Endothelial cell of umbilical vein (primary cell): ENCODE data around the gene LPAR5. TPM values are rescaled to one million over a fixed set of nuclear protein-coding genes. Genes with fewer than 3 reads are reported as not detected.

Source experiments
- BruUV-seq: library from RNA; stranded (reverse); fragments of 400-500 nt; replicated peaks from 2 replicates; lab custom pipeline; 2021; lab: Mats Ljungman, UMichigan
- CTCF ChIA-PET: fragments of 300-600, 350-600 bp; sonication (Branson Sonifier 250); formaldehyde crosslinking; loops from one replicate; lab custom pipeline; 2021; ENCODE audit warnings: antibody characterized with exemption, inconsistent platforms; lab: Charles Lee
- POLR2A ChIA-PET: fragments of 300-600, 350-600 bp; sonication (Branson Sonifier 250); formaldehyde crosslinking; loops from one replicate; lab custom pipeline; 2021; ENCODE audit warnings: antibody characterized with exemption, inconsistent platforms; lab: Charles Lee
- DNase-seq: peaks from one replicate; pipeline ENCODE4 v3.0.0-alpha.2; 2011; ENCODE audit warnings: low read depth, low spot score
- FAIRE-seq: peaks from 2 replicates; lab custom pipeline; 2011; peaks lifted over from hg19 to GRCh38; lab: Jason Lieb, UNC
- H2AFZ ChIP-seq: 2 replicates; pipeline ENCODE4 v1.6.0; 2012; ENCODE audit warnings: low read depth, low read length, control low read depth, inconsistent platforms
- H3K27ac ChIP-seq: 2 replicates; pipeline ENCODE4 v1.5.1; 2011; ENCODE audit warnings: low read depth, mild to moderate bottlenecking, control low read depth, low read length, moderate library complexity; ENCODE audit not compliant: insufficient read depth
- H3K27me3 ChIP-seq, 2 experiments: 2 replicates each; pipeline versions ENCODE4 v1.6.0 to v1.6.1; 2011; ENCODE audit warnings: low read length in 2 of 2, mixed read lengths in 1 of 2; ENCODE audit not compliant: control insufficient read depth in 2 of 2, insufficient read depth in 2 of 2
- H3K36me3 ChIP-seq, 2 experiments: 2 replicates in 1 of 2; 3 replicates in 1 of 2; pipeline ENCODE4 v1.5.1; 2011; ENCODE audit warnings: low read length in 2 of 2, mild to moderate bottlenecking in 1 of 2, moderate library complexity in 1 of 2; ENCODE audit not compliant: control insufficient read depth in 2 of 2, insufficient read depth in 2 of 2; ENCODE audit errors: extremely low read depth in 1 of 2
- H3K4me1 ChIP-seq: 3 replicates; pipeline ENCODE4 v1.5.1; 2011; ENCODE audit warnings: mild to moderate bottlenecking, low read length; ENCODE audit not compliant: control insufficient read depth, insufficient read depth; ENCODE audit errors: extremely low read depth
- H3K4me2 ChIP-seq: 2 replicates; pipeline ENCODE4 v1.6.1; 2011; ENCODE audit warnings: low read length, control low read depth, mixed read lengths; ENCODE audit not compliant: insufficient read depth
- H3K4me3 ChIP-seq, 3 experiments: fragments of 200-600 bp in 1 of 3; sonication (generic), shearing (Covaris generic) in 1 of 3; replicated peaks in 1 of 3; 2 replicates each; pipeline ENCODE4 v1.5.1; 2011 to 2016; ENCODE audit warnings: control low read depth in 3 of 3, low read length in 3 of 3, mild to moderate bottlenecking in 2 of 3, inconsistent platforms in 1 of 3, low read depth in 1 of 3, moderate library complexity in 1 of 3; ENCODE audit not compliant: insufficient read depth in 1 of 3
- H3K79me2 ChIP-seq: 2 replicates; pipeline ENCODE4 v1.6.0; 2012; ENCODE audit warnings: low read length, inconsistent platforms; ENCODE audit not compliant: control insufficient read depth, insufficient read depth
- H3K9ac ChIP-seq: replicated peaks from 2 replicates; pipeline ENCODE3; 2011; ENCODE audit warnings: low read length, control low read depth; ENCODE audit not compliant: insufficient read depth; ENCODE audit errors: extremely low read depth
- H3K9me1 ChIP-seq: replicated peaks from 3 replicates; pipeline ENCODE4 v1.6.0; 2011; ENCODE audit warnings: mild to moderate bottlenecking, low read length; ENCODE audit not compliant: control insufficient read depth, insufficient read depth; ENCODE audit errors: extremely low read depth
- H3K9me3 ChIP-seq: replicated peaks from 2 replicates; pipeline ENCODE4 v1.5.1; 2012; ENCODE audit warnings: low read length, inconsistent platforms; ENCODE audit not compliant: control insufficient read depth, insufficient read depth
- H4K20me1 ChIP-seq: replicated peaks from 2 replicates; pipeline ENCODE3; 2011; ENCODE audit warnings: mild to moderate bottlenecking, low read length; ENCODE audit not compliant: control insufficient read depth, insufficient read depth; ENCODE audit errors: extremely low read depth
- CTCF ChIP-seq, 2 donors: IDR thresholded peaks; 1 replicate in 1 of 2; 2 replicates in 1 of 2; pipeline ENCODE4 v1.5.1; 2011; ENCODE audit warnings: low read length in 2 of 2, mild to moderate bottlenecking in 2 of 2, moderate library complexity in 2 of 2, control low read depth in 1 of 2, inconsistent platforms in 1 of 2, low read depth in 1 of 2; ENCODE audit not compliant: insufficient read depth in 1 of 2; ENCODE audit errors: extremely low read depth in 1 of 2
- EZH2 ChIP-seq: IDR thresholded peaks from 2 replicates; pipeline ENCODE4 v1.6.1; 2012; ENCODE audit warnings: borderline replicate concordance, low read depth, mild to moderate bottlenecking, moderate library complexity, low read length, inconsistent platforms; ENCODE audit not compliant: severe bottlenecking
- JUN ChIP-seq: IDR thresholded peaks from 2 replicates; pipeline ENCODE4 v1.6.1; 2011; ENCODE audit warnings: borderline replicate concordance, low read depth; ENCODE audit not compliant: insufficient read length, insufficient read depth
- MYC ChIP-seq: IDR thresholded peaks from one replicate; pipeline ENCODE4 v1.6.1; 2011; ENCODE audit warnings: mild to moderate bottlenecking, low read depth, low read length
- POLR2A ChIP-seq: IDR thresholded peaks from 2 replicates; pipeline ENCODE4 v1.6.1; 2012; ENCODE audit warnings: low read depth, mild to moderate bottlenecking, control low read depth, low read length
- POLR2AphosphoS5 ChIP-seq: IDR thresholded peaks from 2 replicates; pipeline ENCODE4 v1.6.1; 2012; ENCODE audit warnings: low read depth, mild to moderate bottlenecking, control low read depth, low read length, moderate library complexity; ENCODE audit not compliant: insufficient read depth
- dilution Hi-C: fragments of 300-500 bp; cut with MboI; formaldehyde crosslinking; loops from one replicate; pipeline ENCODE4 v1.15.0; 2019; ENCODE audit warnings: low sequenced_read_pairs; ENCODE audit not compliant: extremely low pct_ligation_motif_present
- intact Hi-C: fragments of 100-400 bp; cut with micrococcal nuclease; formaldehyde crosslinking; loops from one replicate; pipeline ENCODE4 v1.10.0; 2022
- polyA plus RNA-seq, 4 experiments: library from polyadenylated mRNA; depleted of rRNA in 3 of 4; stranded (reverse) in 3 of 4; unstranded in 1 of 4; fragments of >200 nt; gene quantifications; 2 replicates each; pipeline versions ENCODE4 v1.2.1 to v1.2.3, GENCODE V29; 2011 to 2012; ENCODE audit warnings: missing spikeins in 1 of 4
- total RNA-seq: library from RNA; stranded (reverse); gene quantifications from 2 replicates; pipeline ENCODE4 v1.2.3, GENCODE V29; 2021

Gene LPAR5
- total and polyA plus RNA-seq, 2 donors (not counting 3 experiments of a cell fraction or from before 2014, with no cell fraction given), result 0.23 TPM; not detected in 1

DNA sequence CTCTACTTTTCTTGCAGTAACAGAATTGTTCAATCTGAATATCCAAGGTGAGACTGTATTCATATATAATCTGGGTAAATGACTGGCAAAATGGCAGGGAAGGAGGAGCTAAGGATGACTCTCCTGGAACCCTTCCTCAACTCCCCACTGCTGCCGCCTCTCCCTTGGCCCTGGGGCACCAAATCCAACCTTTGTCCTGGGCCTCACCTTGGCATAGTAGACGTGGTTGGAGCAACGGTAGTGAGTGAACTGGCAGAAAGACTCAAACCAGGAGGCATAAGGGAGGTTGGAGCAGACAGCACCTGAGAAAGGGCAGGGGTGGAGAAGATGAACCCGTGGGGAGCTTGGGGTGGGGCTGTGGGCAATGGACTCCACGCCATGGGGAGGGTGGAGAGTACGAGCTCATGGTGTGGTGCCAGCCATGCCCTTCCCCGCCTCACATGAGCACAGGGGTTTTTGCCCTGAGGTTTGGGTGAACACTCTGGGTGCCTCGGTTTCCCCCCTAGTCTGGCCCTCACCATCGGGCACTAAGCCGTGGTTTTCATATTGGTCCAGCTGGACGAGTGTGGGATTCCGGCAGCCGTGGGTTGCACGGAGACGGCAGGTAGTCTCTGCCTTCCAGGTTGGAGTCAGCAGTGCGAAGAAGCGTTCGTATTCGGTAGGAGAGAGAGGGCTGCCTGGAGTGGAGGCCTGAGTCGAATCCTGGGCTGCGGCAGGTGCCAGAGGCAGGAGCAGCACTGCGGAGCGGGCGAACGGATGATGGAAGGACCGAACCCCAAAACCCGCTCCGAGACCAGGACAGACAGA is 10.7 kb upstream of the LPAR5 start:
- TF ChIP-seq JUN, result no peak
- TF ChIP-seq MYC, result no peak
- TF ChIP-seq POLR2A, result no peak
- TF ChIP-seq POLR2AphosphoS5, result no peak
- TF ChIP-seq EZH2, result no peak
- no peak for TF ChIP-seq CTCF (IDR thresholded peaks at IDR 0.05; ENCODE audit: extremely low read depth in 1 of 2, insufficient read depth in 1 of 2, low read depth in 1 of 2, low read length in 2 of 2)
- no peak for DNase-seq
- H3K9me3 ChIP-seq, result no peaks in the 10 kb centered on the region
- peaks cover 2 to 12% of the 10 kb centered on the region in 2 experiments for H3K36me3 ChIP-seq
- peak overlapping the region; percentile 31 to 56 (median 48) for H3K4me3 ChIP-seq
- peak overlapping the region; percentile 77 for H2AFZ ChIP-seq
- no TSS peak for BruUV-seq
- H3K4me1 ChIP-seq, result peaks cover 3% of the 10 kb centered on the region
- H3K27me3 ChIP-seq, result no peaks in the 10 kb centered on the region
- ChIA-PET CTCF (interaction anchor here (0.7 kb wide), 2 partner anchors 26 kb away, joined by 3 read pairs; no protein-coding TSS in a partner anchor), POLR2A (no interaction called here)
- peak; percentile 12 for FAIRE-seq
- intact Hi-C loops, result loop anchor here (1.0 to 2.0 kb wide), 2 partner anchors 16 to 28 kb away; partner anchors contain the start of gene ING4
- H3K4me2 ChIP-seq, result peak overlapping the region; percentile 56
- H3K27ac ChIP-seq, result no peak overlapping the region
- H3K9ac ChIP-seq, result no peak overlapping the region
- no peaks in the 10 kb centered on the region for H3K79me2 ChIP-seq
- dilution Hi-C loops, result no loop called here
- H3K9me1 ChIP-seq, result no peaks in the 10 kb centered on the region
- no peaks in the 10 kb centered on the region for H4K20me1 ChIP-seq
